Measurements from ENCODE around the gene SEPTIN10. TPM values are rescaled to one million over a fixed set of nuclear protein-coding genes. Genes with fewer than 3 reads are reported as not detected.
"Not testable (repeated sequence)": the region's sequence is repeated elsewhere in the genome, so short reads cannot be mapped to it uniquely, and the experiment has no call there.

Gene SEPTIN10
- total RNA-seq, 1 donor from 2014 or later = 89.9 TPM

GRCh38 chr2:109542384-109542783, 71.4 kb downstream of the SEPTIN10 start:
- no peak for DNase-seq

GRCh38 chr2:109538546-109538945, 75.2 kb downstream of the SEPTIN10 start:
- DNase-seq = no peak

GRCh38 chr2:109537565-109538222, 76.1 kb downstream of the SEPTIN10 start:
- DNase-seq = no peak

GRCh38 chr2:109536556-109536955, 77.2 kb downstream of the SEPTIN10 start:
- DNase-seq = not testable (repeated sequence)

- DNase-seq = no peak
Measured at GRCh38 chr2:109535217-109535946, 78.4 kb downstream of the SEPTIN10 start.

DNA sequence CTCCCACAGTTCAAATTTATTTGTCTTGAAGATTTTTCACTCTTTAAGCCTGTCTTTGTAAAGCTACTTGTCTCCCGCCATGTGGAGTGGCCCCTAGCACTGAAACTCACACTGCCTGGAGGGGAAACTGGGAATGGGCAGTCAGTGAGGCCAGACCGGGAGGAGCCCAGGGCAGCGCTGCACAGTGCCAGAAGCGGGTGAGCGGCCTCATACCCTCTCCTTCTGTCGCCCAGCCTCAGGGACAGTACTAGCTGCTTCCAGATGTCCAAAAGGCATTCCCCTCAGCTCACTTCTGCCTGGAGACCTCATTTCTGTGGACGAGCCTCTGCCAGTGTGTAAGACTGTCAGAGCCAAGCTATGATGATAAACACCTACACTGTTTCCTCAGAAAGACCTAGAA, 79.9 kb downstream of the SEPTIN10 start:
- no peak for DNase-seq

GRCh38 chr2:109532728-109533076, 81.1 kb downstream of the SEPTIN10 start:
- DNase-seq = no peak

GRCh38 chr2:109531896-109532727, 81.7 kb downstream of the SEPTIN10 start:
- DNase-seq = no peak

DNA sequence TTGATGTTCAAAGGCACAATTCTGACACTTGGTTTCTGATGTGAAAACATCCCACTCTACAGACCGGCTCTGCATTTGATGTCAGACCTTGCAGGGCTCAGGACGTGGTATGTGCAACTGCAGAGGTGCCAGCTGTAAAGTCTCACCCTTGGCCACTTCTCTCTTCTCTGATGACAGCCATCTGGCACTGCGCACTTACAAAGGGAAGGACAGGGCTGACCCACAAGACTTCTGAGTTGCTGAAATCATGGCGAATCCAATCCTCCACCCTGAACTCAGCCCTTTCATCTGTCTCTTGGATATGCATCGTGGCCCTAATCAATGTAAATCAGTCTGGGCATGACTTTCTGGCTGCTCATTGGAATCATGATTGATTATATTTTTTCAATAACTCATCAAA, 82.5 kb downstream of the SEPTIN10 start:
- no peak for DNase-seq

- DNase-seq = no peak
Measured at GRCh38 chr2:109530712-109531111, 83.1 kb downstream of the SEPTIN10 start.

DNA sequence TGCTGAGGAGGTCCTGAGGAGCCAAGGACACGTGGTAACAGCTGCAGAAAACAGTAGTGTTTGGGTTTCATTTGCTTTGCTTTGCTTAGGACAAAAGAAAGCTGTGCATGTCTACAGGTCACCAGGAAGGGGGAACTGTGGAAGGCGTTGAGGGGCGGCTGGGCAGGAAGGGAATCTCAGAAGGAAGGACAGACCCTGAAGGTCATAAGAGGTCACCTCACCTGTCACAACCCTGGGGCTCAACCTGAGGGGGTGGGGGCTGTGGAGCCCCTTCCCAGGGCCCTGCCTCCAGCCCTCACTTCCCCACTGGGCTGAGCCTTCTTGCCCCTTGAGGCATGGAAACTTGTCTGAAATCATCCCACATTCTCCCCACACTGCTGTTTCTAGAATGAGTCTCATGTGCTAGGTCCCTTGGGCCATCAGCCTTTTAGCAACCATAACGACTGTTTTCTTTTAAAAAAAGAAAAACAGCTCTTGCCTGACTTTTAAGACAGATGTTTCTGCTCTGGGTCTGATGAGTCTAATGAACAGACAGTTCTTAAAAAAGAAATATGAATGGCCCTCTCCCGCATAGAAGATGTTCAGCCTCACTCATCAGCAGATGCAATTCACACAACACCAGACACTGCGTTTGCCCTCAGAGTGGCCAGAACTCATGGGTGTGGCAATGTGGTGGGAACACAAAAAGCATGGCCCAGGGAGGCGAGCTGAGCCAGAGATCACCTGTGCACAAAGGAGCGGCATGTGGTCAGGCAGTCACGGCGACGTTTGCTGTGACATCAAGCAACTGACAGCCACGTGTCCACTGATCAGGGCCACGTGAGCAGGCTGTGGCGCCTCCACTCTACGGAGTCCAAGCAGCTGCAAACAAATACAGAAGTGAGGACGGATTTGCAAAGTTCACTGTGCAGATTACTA, 84.0 kb downstream of the SEPTIN10 start:
- DNase-seq = peak; percentile 82

- DNase-seq = no peak
Measured at GRCh38 chr2:109528811-109529501, 84.8 kb downstream of the SEPTIN10 start.

- no peak for DNase-seq
Measured at GRCh38 chr2:109527846-109528705, 85.7 kb downstream of the SEPTIN10 start.

DNA sequence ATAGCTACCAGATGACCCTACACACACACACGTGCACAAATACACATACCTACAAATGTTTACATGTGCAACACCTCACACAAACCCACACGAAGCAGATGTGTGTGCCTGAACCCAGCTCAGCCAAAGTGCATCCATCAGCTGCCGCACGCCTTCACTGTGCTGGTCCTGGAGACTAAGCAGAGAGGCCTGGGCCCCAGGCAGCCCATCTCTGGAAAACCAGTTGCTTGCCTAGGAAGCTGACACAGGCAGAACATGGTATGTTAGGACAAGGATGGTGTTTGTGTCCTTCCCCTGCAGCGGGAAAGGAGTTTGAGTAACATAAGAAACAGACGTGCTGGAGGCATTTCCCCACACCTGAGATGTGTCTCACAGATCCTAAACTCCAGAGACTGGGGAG, 86.7 kb downstream of the SEPTIN10 start:
- DNase-seq = no peak

DNA sequence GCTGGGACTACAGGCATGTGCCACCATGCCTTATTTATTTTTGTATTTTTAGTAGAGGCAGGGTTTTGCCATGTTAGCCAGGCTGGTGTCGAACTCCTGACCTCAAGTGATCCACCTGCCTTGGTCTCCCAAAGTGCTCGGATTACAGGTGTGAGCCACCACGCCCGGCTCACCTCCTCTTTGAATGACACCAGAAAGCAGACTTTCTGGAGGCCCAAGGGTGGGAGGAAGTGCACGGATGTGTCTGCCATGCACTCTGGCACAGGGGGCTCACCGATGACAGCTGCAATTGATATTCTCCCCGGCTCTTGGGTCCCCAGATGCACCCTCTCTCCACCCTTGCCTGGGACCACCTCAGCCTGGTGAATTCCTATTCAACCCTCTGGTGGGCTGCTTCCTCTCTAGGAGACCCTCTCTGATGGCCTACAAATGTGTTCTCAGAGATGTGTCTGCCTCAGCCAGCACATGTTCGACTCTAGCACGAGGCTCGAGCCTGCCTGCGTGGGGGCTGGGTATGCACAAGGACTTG, 87.3 kb downstream of the SEPTIN10 start:
- DNase-seq = no peak

DNA sequence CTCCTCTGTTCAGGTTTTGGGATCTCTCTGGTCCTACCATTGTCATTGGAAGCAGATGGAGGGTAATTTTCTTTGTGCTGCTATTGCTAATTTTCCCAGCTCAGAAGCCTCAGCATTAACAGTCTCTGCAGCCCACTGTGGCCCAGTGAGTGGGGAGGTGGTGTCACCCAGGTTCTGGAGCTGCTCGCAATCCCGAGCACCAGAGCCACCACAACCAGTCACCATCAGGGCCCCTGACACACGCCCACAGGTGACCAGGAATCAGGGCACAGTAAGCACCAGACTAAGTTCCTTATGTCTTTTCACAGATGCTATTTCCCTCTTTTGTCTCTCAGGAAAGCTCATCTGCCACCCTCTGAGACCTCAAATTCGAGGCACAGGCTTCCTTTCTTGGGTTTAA, 87.9 kb downstream of the SEPTIN10 start:
- no peak for DNase-seq

- DNase-seq = no peak
Measured at GRCh38 chr2:109523536-109524361, 90.0 kb downstream of the SEPTIN10 start.

DNA sequence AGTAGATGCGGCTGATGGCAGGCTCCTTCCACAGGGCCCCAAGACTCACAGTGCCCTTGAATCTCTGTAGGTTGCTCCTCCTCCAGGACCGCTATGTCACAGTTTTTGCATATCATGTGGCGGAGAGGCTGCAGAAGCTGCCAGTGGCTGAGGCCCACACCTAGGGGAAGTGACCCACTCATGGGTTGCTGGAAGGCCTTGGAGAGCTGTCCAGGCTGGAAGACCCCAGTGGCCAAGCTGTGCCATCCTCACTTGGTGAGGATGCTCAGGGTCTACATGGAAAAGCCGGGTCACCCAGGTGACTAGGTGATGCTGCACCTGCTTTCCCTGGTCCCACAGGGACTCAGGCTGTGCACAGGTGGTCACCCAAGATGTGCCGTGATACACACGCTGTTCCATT, 90.6 kb downstream of the SEPTIN10 start:
- no peak for DNase-seq

- no peak for DNase-seq
Measured at GRCh38 chr2:109522063-109522374, 91.7 kb downstream of the SEPTIN10 start.

Measured in skin of body (tissue), 2 donors.